ENCODE data around the gene PADI3.

PADI3 gene

GRCh38 chr1:17263936-17264335 lies 15.0 kb downstream of the PADI3 start:
- in situ Hi-C loops (cut with MboI; ENCODE audit: low sequenced_read_pairs, unreplicated experiment), result no loop called here
- TF ChIP-seq CTCF (IDR thresholded peaks at IDR 0.05; ENCODE audit: borderline replicate concordance, control extremely low read depth, extremely low read depth, insufficient read depth, missing control alignments), result no peak
- no peak for DNase-seq (ENCODE audit: low spot score)

GRCh38 chr1:17264470-17264869 lies 15.6 kb downstream of the PADI3 start:
- no peak for DNase-seq (ENCODE audit: low spot score)
- in situ Hi-C loops (cut with MboI; ENCODE audit: low sequenced_read_pairs, unreplicated experiment), result no loop called here

DNA sequence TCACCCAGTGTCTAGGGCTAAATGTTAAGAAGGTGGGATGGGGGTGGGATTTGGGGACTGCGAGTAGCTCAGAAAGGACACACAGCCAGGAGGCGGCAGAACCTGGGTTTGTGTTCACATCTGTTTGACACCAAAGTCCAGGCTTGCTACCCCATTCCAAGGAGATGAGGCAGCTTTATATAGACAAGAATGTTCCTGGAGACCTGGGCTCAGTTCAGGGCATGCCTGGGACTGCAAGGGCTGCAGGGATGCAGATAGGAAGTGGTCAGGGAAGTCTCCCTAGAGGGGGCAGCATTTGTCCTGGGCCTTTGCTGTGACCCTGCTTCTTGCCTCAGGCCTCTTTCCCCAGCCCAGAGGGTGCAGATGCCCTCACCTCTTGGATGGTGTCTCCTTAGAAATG lies 16.3 kb downstream of the PADI3 start:
- no peak for DNase-seq (ENCODE audit: low spot score)
- TF ChIP-seq CTCF (IDR thresholded peaks at IDR 0.05; ENCODE audit: borderline replicate concordance, control extremely low read depth, extremely low read depth, insufficient read depth, missing control alignments), result no peak
- in situ Hi-C loops (cut with MboI; ENCODE audit: low sequenced_read_pairs, unreplicated experiment), result no loop called here

More at GRCh38 chr1:17264470-17264869, 15.6 kb downstream of the PADI3 start:
- no peak for TF ChIP-seq CTCF (IDR thresholded peaks at IDR 0.05; ENCODE audit: borderline replicate concordance, control extremely low read depth, extremely low read depth, insufficient read depth, missing control alignments)

DNA sequence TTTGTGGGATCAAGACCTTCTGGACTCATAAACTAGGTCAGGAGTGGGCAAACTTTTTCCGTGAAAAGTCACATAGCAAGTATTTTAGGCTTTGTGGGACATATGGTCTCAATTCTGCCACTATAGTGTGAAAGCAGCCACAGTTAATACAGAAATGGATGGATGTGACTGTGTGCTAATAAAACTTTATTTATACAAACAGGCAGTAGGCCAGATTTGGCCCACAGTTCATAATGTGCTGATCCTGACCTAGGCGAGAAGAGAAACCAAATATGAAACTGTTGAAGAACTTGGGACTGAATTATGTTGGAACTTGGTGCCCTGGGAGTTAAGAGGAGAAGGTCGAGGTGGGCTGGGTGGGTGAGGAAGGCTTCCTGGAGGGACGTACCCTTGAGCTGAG lies 17.1 kb downstream of the PADI3 start:
- in situ Hi-C loops (cut with MboI; ENCODE audit: low sequenced_read_pairs, unreplicated experiment), result no loop called here

GRCh38 chr1:17270891-17271765 lies 22.2 kb downstream of the PADI3 start:
- no peak for DNase-seq (ENCODE audit: low spot score)
- in situ Hi-C loops (cut with MboI; ENCODE audit: low sequenced_read_pairs, unreplicated experiment), result no loop called here
- no peak for TF ChIP-seq CTCF (IDR thresholded peaks at IDR 0.05; ENCODE audit: borderline replicate concordance, control extremely low read depth, extremely low read depth, insufficient read depth, missing control alignments)

More for the DNA sequence above, 17.1 kb downstream of the PADI3 start:
- no peak for TF ChIP-seq CTCF (IDR thresholded peaks at IDR 0.05; ENCODE audit: borderline replicate concordance, control extremely low read depth, extremely low read depth, insufficient read depth, missing control alignments)
- no peak for DNase-seq (ENCODE audit: low spot score)

DNA sequence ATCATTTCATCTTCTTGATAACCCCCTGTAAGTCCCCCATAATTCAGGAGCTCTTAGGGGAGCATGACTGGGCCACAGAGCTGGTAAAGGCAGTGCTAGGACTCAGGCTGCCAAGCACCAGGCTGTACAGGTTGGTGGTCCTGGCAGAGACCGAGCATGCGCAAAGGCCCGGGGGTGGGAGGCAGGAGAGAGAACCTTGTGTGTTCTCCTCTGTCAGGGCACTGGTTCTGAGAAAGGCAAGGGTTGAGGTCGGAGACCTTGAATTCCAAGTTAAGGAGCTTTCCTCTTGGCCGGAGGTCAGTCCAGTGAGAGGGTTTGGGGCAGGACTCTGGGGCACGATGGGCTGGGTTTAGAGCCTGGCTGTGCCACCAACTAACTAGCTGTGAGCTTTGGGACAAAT lies 23.2 kb downstream of the PADI3 start:
- no peak for TF ChIP-seq CTCF (IDR thresholded peaks at IDR 0.05; ENCODE audit: borderline replicate concordance, control extremely low read depth, extremely low read depth, insufficient read depth, missing control alignments)
- no peak for DNase-seq (ENCODE audit: low spot score)
- in situ Hi-C loops (cut with MboI; ENCODE audit: low sequenced_read_pairs, unreplicated experiment), result no loop called here
